ENCODE results near the gene UNK. TPM values are rescaled to one million over a fixed set of nuclear protein-coding genes. Genes with fewer than 3 reads are reported as not detected.

The UNK gene
- total and polyA plus RNA-seq, 9 of the 15 experiments (the other 6 are each of a cell fraction or from before 2014, with no cell fraction given), result 12.8 to 38.6 (median 24.8) TPM

GRCh38 chr17:75845058-75845711 is 60.6 kb downstream of the UNK start (continued):
- TF ChIP-seq, protein P1, sequence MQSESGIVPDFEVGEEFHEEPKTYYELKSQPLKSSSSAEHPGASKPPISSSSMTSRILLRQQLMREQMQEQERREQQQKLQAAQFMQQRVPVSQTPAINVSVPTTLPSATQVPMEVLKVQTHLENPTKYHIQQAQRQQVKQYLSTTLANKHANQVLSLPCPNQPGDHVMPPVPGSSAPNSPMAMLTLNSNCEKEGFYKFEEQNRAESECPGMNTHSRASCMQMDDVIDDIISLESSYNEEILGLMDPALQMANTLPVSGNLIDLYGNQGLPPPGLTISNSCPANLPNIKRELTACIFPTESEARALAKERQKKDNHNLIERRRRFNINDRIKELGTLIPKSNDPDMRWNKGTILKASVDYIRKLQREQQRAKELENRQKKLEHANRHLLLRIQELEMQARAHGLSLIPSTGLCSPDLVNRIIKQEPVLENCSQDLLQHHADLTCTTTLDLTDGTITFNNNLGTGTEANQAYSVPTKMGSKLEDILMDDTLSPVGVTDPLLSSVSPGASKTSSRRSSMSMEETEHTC (IDR thresholded peaks at IDR 0.05), result 0 out of 2 replicates have a peak, but pooled peaks have one; percentile 41
- TF ChIP-seq ZBTB17 (CRISPR knock-in tag; IDR thresholded peaks at IDR 0.05) (peak; percentile 72), ZNF431 (CRISPR knock-in tag; IDR thresholded peaks at IDR 0.05) (no peak), ZKSCAN1 (IDR thresholded peaks at IDR 0.05; ENCODE audit: low read depth, low read length) (0 out of 2 replicates have a peak, but pooled peaks have one; percentile 26), TBL1XR1 (IDR thresholded peaks at IDR 0.05; ENCODE audit: low read length in 2 of 2) (peak in 1 of 2 experiments; percentile 61; a peak in 1 of 4 replicates), POLR2B (IDR thresholded peaks at IDR 0.05; ENCODE audit: low read depth, partially characterized antibody) (peak; percentile 66), GABPA (tag; conservative IDR thresholded peaks at IDR 0.05; ENCODE audit: low read depth) (no peak), MCM2 (IDR thresholded peaks at IDR 0.05; ENCODE audit: low read depth) (no peak), UBTF (IDR thresholded peaks at IDR 0.05; ENCODE audit: borderline replicate concordance in 1 of 2, low read depth in 2 of 2, low read length in 2 of 2) (peak in 1 of 2 experiments; percentile 86; a peak in 3 of 4 replicates), SMAD1 (IDR thresholded peaks at IDR 0.05; ENCODE audit: low read depth, low read length, partially characterized antibody) (no peak), ELF4 (CRISPR knock-in tag; IDR thresholded peaks at IDR 0.05) (peak; percentile 26; the same call in 1 of the 2 replicates), PML (IDR thresholded peaks at IDR 0.05; ENCODE audit: low read length) (0 out of 2 replicates have a peak, but pooled peaks have one; percentile 23)
- TF ChIP-seq, protein P2, sequence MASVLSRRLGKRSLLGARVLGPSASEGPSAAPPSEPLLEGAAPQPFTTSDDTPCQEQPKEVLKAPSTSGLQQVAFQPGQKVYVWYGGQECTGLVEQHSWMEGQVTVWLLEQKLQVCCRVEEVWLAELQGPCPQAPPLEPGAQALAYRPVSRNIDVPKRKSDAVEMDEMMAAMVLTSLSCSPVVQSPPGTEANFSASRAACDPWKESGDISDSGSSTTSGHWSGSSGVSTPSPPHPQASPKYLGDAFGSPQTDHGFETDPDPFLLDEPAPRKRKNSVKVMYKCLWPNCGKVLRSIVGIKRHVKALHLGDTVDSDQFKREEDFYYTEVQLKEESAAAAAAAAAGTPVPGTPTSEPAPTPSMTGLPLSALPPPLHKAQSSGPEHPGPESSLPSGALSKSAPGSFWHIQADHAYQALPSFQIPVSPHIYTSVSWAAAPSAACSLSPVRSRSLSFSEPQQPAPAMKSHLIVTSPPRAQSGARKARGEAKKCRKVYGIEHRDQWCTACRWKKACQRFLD (CRISPR knock-in tag; IDR thresholded peaks at IDR 0.05), result peak; percentile 86; the same call in 1 of the 2 replicates
- TF ChIP-seq, protein P3, sequence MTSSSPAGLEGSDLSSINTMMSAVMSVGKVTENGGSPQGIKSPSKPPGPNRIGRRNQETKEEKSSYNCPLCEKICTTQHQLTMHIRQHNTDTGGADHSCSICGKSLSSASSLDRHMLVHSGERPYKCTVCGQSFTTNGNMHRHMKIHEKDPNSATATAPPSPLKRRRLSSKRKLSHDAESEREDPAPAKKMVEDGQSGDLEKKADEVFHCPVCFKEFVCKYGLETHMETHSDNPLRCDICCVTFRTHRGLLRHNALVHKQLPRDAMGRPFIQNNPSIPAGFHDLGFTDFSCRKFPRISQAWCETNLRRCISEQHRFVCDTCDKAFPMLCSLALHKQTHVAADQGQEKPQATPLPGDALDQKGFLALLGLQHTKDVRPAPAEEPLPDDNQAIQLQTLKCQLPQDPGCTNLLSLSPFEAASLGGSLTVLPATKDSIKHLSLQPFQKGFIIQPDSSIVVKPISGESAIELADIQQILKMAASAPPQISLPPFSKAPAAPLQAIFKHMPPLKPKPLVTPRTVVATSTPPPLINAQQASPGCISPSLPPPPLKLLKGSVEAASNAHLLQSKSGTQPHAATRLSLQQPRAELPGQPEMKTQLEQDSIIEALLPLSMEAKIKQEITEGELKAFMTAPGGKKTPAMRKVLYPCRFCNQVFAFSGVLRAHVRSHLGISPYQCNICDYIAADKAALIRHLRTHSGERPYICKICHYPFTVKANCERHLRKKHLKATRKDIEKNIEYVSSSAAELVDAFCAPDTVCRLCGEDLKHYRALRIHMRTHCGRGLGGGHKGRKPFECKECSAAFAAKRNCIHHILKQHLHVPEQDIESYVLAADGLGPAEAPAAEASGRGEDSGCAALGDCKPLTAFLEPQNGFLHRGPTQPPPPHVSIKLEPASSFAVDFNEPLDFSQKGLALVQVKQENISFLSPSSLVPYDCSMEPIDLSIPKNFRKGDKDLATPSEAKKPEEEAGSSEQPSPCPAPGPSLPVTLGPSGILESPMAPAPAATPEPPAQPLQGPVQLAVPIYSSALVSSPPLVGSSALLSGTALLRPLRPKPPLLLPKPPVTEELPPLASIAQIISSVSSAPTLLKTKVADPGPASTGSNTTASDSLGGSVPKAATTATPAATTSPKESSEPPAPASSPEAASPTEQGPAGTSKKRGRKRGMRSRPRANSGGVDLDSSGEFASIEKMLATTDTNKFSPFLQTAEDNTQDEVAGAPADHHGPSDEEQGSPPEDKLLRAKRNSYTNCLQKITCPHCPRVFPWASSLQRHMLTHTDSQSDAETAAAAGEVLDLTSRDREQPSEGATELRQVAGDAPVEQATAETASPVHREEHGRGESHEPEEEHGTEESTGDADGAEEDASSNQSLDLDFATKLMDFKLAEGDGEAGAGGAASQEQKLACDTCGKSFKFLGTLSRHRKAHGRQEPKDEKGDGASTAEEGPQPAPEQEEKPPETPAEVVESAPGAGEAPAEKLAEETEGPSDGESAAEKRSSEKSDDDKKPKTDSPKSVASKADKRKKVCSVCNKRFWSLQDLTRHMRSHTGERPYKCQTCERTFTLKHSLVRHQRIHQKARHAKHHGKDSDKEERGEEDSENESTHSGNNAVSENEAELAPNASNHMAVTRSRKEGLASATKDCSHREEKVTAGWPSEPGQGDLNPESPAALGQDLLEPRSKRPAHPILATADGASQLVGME (CRISPR knock-in tag; IDR thresholded peaks at IDR 0.05), result peak; percentile 85
- TF ChIP-seq, protein P4, sequence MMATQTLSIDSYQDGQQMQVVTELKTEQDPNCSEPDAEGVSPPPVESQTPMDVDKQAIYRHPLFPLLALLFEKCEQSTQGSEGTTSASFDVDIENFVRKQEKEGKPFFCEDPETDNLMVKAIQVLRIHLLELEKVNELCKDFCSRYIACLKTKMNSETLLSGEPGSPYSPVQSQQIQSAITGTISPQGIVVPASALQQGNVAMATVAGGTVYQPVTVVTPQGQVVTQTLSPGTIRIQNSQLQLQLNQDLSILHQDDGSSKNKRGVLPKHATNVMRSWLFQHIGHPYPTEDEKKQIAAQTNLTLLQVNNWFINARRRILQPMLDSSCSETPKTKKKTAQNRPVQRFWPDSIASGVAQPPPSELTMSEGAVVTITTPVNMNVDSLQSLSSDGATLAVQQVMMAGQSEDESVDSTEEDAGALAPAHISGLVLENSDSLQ (IDR thresholded peaks at IDR 0.05), result peak; percentile 94
